IPS-20b (cell line): ENCODE data around the gene KIF11.
A peak's percentile ranks its signal among the peaks of the same experiment; 100 is the strongest.

ENCODE experiments used
- H3K27ac ChIP-seq: one replicate; pipeline ENCODE4 v1.5.1; 2013; ENCODE audit warnings: low read length
- H3K27me3 ChIP-seq: 2 replicates; pipeline ENCODE4 v1.6.1; 2013; ENCODE audit warnings: mild to moderate bottlenecking, low read length, inconsistent platforms; ENCODE audit not compliant: insufficient read depth
- H3K36me3 ChIP-seq: 2 replicates; pipeline ENCODE4 v1.6.1; 2013; ENCODE audit warnings: low read depth, mild to moderate bottlenecking, inconsistent platforms, low read length, moderate library complexity; ENCODE audit not compliant: insufficient read depth
- H3K4me1 ChIP-seq: 2 replicates; pipeline ENCODE4 v1.6.1; 2013; ENCODE audit warnings: mild to moderate bottlenecking, control low read depth, inconsistent platforms, low read length, moderate library complexity; ENCODE audit not compliant: insufficient read depth
- H3K4me3 ChIP-seq: 2 replicates; pipeline ENCODE4 v1.5.1; 2013; ENCODE audit warnings: mild to moderate bottlenecking, low read length, inconsistent platforms
- H3K9ac ChIP-seq: 2 replicates; pipeline ENCODE4 v1.6.1; 2013; ENCODE audit warnings: low read depth, mild to moderate bottlenecking, inconsistent platforms, low read length, moderate library complexity
- H3K9me3 ChIP-seq: 2 replicates; pipeline ENCODE4 v1.6.1; 2013; ENCODE audit warnings: mild to moderate bottlenecking, low read depth, low read length, inconsistent platforms; ENCODE audit not compliant: insufficient read depth

Gene KIF11

GRCh38 chr10:92592761-92593618, at the start of gene KIF11:
KIF11 (plus strand) TSS chr10:92593130; CDS start chr10:92593376, 246 bp downstream.
- no peaks in the 10 kb centered on the region for H3K27me3 ChIP-seq
- peak within 1 kb of the TSS; percentile 95 for H3K4me3 ChIP-seq
- peak within 1 kb of the TSS; percentile 57 for H3K27ac ChIP-seq
- H3K9ac ChIP-seq, result peak within 1 kb of the TSS; percentile 96
- H3K9me3 ChIP-seq, result no peaks in the 10 kb centered on the region
- no peaks in the 10 kb centered on the region; the same call in 1 of the 2 replicates for H3K36me3 ChIP-seq
- peaks cover 13% of the 10 kb centered on the region; the same call in 1 of the 2 replicates for H3K4me1 ChIP-seq

- Histone ChIP-seq H3K4me1 (peaks cover 25% of the 10 kb centered on the region), H3K4me3 (no peak overlapping the region), H3K9ac (no peak overlapping the region), H3K36me3 (no peaks in the 10 kb centered on the region), H3K27me3 (no peaks in the 10 kb centered on the region), H3K9me3 (no peaks in the 10 kb centered on the region), H3K27ac (no peak overlapping the region)
Observed at GRCh38 chr10:92544296-92544695, 48.6 kb upstream of the KIF11 start.

- Histone ChIP-seq H3K27ac (no peak overlapping the region), H3K36me3 (no peaks in the 10 kb centered on the region), H3K9ac (no peak overlapping the region)
Observed at GRCh38 chr10:92545556-92545955, 47.4 kb upstream of the KIF11 start.

GRCh38 chr10:92547676-92548075, 45.3 kb upstream of the KIF11 start:
- H3K9ac ChIP-seq, result no peak overlapping the region
- no peaks in the 10 kb centered on the region for H3K36me3 ChIP-seq
- H3K27me3 ChIP-seq, result no peaks in the 10 kb centered on the region
- H3K4me3 ChIP-seq, result no peak overlapping the region
- H3K4me1 ChIP-seq, result peaks cover 17% of the 10 kb centered on the region
- no peak overlapping the region for H3K27ac ChIP-seq
- no peaks in the 10 kb centered on the region for H3K9me3 ChIP-seq

More at GRCh38 chr10:92545556-92545955, 47.4 kb upstream of the KIF11 start:
- H3K27me3 ChIP-seq, result no peaks in the 10 kb centered on the region
- no peaks in the 10 kb centered on the region for H3K9me3 ChIP-seq
- H3K4me1 ChIP-seq, result peaks cover 25% of the 10 kb centered on the region
- no peak overlapping the region for H3K4me3 ChIP-seq

- Histone ChIP-seq H3K9ac (no peak overlapping the region), H3K36me3 (peaks cover 11% of the 10 kb centered on the region; the same call in 1 of the 2 replicates), H3K4me3 (no peak overlapping the region), H3K27ac (no peak overlapping the region), H3K9me3 (no peaks in the 10 kb centered on the region), H3K4me1 (0 out of 2 replicates have a peak, but pooled peaks cover 1% of the 10 kb centered on the region), H3K27me3 (no peaks in the 10 kb centered on the region)
Observed at GRCh38 chr10:92550924-92551323, 42.0 kb upstream of the KIF11 start.

GRCh38 chr10:92552310-92552709, 40.6 kb upstream of the KIF11 start:
- no peaks in the 10 kb centered on the region for H3K4me1 ChIP-seq
- H3K9ac ChIP-seq, result no peak overlapping the region
- no peaks in the 10 kb centered on the region for H3K9me3 ChIP-seq
- no peak overlapping the region for H3K27ac ChIP-seq
- H3K4me3 ChIP-seq, result no peak overlapping the region
- H3K27me3 ChIP-seq, result no peaks in the 10 kb centered on the region
- H3K36me3 ChIP-seq, result peaks cover 11% of the 10 kb centered on the region; the same call in 1 of the 2 replicates

- no peak overlapping the region for H3K9ac ChIP-seq
- H3K27ac ChIP-seq, result no peak overlapping the region
- peaks cover under 1% of the 10 kb centered on the region; the same call in 1 of the 2 replicates for H3K9me3 ChIP-seq
- H3K4me3 ChIP-seq, result no peak overlapping the region
- H3K36me3 ChIP-seq, result peaks cover 13% of the 10 kb centered on the region; the same call in 1 of the 2 replicates
- no peaks in the 10 kb centered on the region for H3K27me3 ChIP-seq
- no peaks in the 10 kb centered on the region for H3K4me1 ChIP-seq
Observed at GRCh38 chr10:92553959-92554358, 39.0 kb upstream of the KIF11 start.

GRCh38 chr10:92559046-92559445, 33.9 kb upstream of the KIF11 start:
- Histone ChIP-seq H3K36me3 (peaks cover 24% of the 10 kb centered on the region), H3K4me3 (no peak overlapping the region), H3K27ac (no peak overlapping the region), H3K4me1 (no peaks in the 10 kb centered on the region), H3K27me3 (no peaks in the 10 kb centered on the region), H3K9me3 (peaks cover 4% of the 10 kb centered on the region; the same call in 1 of the 2 replicates), H3K9ac (no peak overlapping the region; the same call in 1 of the 2 replicates)

GRCh38 chr10:92562424-92562823, 30.5 kb upstream of the KIF11 start:
- no peak overlapping the region for H3K27ac ChIP-seq
- peaks cover 2% of the 10 kb centered on the region; the same call in 1 of the 2 replicates for H3K4me1 ChIP-seq

GRCh38 chr10:92567952-92568600, 24.9 kb upstream of the KIF11 start:
- no peak overlapping the region for H3K27ac ChIP-seq
- H3K4me1 ChIP-seq, result peaks cover 20% of the 10 kb centered on the region
- peak overlapping the region; percentile 19; the same call in 1 of the 2 replicates for H3K9ac ChIP-seq
- peaks cover 15% of the 10 kb centered on the region for H3K36me3 ChIP-seq
- H3K27me3 ChIP-seq, result peaks cover 4% of the 10 kb centered on the region; the same call in 1 of the 2 replicates
- H3K4me3 ChIP-seq, result no peak overlapping the region
- no peaks in the 10 kb centered on the region for H3K9me3 ChIP-seq

More at GRCh38 chr10:92562424-92562823, 30.5 kb upstream of the KIF11 start:
- Histone ChIP-seq H3K9me3 (peaks cover 4% of the 10 kb centered on the region; the same call in 1 of the 2 replicates), H3K4me3 (no peak overlapping the region), H3K9ac (no peak overlapping the region), H3K27me3 (no peaks in the 10 kb centered on the region), H3K36me3 (peaks cover 22% of the 10 kb centered on the region)

- Histone ChIP-seq H3K4me3 (no peak overlapping the region), H3K27me3 (peaks cover 7% of the 10 kb centered on the region; the same call in 1 of the 2 replicates), H3K36me3 (peaks cover 13% of the 10 kb centered on the region), H3K27ac (no peak overlapping the region), H3K4me1 (peaks cover 20% of the 10 kb centered on the region), H3K9me3 (no peaks in the 10 kb centered on the region), H3K9ac (no peak overlapping the region)
Observed at GRCh38 chr10:92569071-92569470, 23.9 kb upstream of the KIF11 start.
